GM12891 (cell line): ENCODE results near the gene MYO3A.

Source experiments
- POLR2A ChIP-seq: IDR thresholded peaks from 2 replicates; pipeline ENCODE4 v1.6.1; 2011; ENCODE audit warnings: low read depth, low read length, control low read depth
- POLR2AphosphoS5 ChIP-seq: IDR thresholded peaks from 2 replicates; pipeline ENCODE4 v1.6.1; 2011; ENCODE audit warnings: low read depth, low read length, control low read depth
- POU2F2 ChIP-seq: IDR thresholded peaks from 2 replicates; pipeline ENCODE4 v1.6.1; 2011; ENCODE audit warnings: low read depth, mild to moderate bottlenecking, control low read depth, low read length, moderate library complexity
- SPI1 ChIP-seq: IDR thresholded peaks from 2 replicates; pipeline ENCODE4 v1.6.1; 2011; ENCODE audit warnings: low read depth, low read length, control low read depth
- TAF1 ChIP-seq: IDR thresholded peaks from 2 replicates; pipeline ENCODE4 v1.6.1; 2011; ENCODE audit warnings: low read depth, low read length, control low read depth

GRCh38 chr10:26057466-26057865, 123.4 kb downstream of the MYO3A start:
- TF ChIP-seq POLR2A (no peak), SPI1 (no peak), POLR2AphosphoS5 (no peak), TAF1 (no peak), POU2F2 (no peak)
